ENCODE measurements around the gene APPL2.
"Not testable (repeated sequence)": the region's sequence is repeated elsewhere in the genome, so short reads cannot be mapped to it uniquely, and the experiment has no call there.

The APPL2 gene

DNA sequence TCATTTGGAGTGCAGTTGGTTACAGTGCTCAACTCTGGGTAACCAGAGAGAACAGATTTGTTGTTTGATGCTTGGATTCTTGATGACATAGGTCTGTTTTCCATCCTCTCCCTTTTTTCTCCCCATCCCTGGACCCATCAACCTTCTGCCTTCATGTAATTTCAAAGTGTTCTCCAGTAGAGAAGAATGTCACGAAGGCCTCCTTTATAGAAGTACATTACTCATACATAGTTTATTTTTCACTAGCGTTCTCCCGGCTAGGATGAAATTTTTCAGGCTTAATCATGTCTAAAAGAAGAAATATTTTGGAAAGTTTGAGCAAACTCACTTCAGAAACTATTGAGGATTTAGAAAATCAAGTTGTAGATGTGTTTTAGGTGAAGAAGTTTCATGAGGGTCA is 20.9 kb upstream of the APPL2 start:
- DNase-seq (ENCODE audit: low read depth), result peak; percentile 67

- DNase-seq (ENCODE audit: low read depth), result not testable (repeated sequence)
Measured at GRCh38 chr12:105256431-105256830, 20.5 kb upstream of the APPL2 start.

GRCh38 chr12:105256011-105256410 is 20.0 kb upstream of the APPL2 start:
- DNase-seq (ENCODE audit: low read depth), result no peak

DNA sequence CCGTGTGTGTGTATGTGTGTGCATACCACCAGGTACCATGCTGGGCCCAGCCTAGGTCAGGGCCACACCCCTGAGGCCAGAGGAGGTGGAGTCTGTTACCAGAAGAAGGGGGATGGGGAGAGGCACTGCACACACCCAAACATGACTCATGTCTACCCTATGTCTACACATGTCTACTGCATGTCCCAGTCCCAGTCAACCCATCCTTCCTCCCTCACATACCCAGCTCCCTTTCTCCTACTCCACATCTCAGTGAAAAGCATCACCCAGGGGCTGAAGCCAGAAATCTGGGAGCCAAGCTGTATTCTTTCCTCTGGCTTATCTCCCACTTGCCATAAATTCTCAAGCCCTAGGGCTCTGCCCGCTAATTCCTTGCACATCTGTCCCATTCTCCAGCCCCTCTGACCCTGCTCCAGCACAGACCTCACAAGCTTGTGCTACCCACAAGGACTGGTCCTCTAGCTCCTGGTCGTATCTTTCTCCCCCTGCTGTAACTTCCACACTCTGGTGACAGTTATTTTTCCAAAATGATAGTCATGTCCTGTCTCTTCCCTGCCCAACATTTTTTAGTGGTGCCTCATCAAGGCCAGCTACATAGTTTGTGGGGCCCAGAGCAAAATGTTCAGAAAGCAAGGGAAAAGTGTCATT is 18.0 kb upstream of the APPL2 start:
- peak; percentile 89 for DNase-seq (ENCODE audit: low read depth)

DNA sequence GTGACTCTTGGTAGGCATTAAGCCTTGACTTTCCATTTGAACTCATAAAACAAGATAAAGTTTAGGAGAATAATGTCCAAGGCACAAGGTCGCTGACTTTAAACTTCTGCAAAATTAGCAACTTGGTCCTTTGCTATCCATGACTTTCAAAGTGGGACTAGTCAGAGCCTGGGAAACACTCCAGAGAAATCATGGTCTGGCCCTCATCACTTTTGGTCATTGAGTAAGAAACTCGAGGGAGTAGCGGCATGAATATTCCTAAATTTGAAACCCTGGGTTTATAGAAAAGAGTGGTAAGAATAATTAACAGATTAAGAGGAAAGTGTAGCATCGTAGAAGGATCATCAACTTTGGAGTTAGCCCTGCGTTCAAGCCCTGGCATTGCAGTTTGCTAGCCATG is 16.9 kb upstream of the APPL2 start:
- DNase-seq (ENCODE audit: low read depth), result no peak

GRCh38 chr12:105245776-105246427 is 9.9 kb upstream of the APPL2 start:
- DNase-seq (ENCODE audit: low read depth), result not testable (repeated sequence)

- no peak for DNase-seq (ENCODE audit: low read depth)
Measured at GRCh38 chr12:105245291-105245690, 9.3 kb upstream of the APPL2 start.

DNA sequence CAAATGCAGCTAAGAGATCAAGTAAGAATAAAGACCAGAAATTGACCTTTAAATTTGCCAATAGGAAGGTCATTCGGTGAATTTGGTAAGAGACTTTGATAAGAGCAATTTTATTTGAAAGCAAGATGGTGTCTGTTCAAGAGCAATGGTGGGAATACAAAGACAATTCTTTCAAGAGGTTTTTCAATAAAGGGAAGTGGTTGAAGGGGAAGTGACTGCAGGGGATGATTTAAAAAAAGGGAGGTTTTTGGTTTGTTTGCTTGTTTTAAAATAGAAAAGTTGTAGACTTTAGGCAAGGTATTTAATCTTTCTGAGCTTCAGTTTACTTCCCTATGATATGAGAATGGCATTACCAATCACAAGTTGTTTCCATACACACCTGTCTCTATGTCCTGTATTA is 4.3 kb upstream of the APPL2 start:
- DNase-seq (ENCODE audit: low read depth), result no peak

GRCh38 chr12:105239304-105239703 is 3.3 kb upstream of the APPL2 start:
- no peak for DNase-seq (ENCODE audit: low read depth)

GRCh38 chr12:105237666-105238065 is 1.7 kb upstream of the APPL2 start:
- no peak for DNase-seq (ENCODE audit: low read depth)

DNA sequence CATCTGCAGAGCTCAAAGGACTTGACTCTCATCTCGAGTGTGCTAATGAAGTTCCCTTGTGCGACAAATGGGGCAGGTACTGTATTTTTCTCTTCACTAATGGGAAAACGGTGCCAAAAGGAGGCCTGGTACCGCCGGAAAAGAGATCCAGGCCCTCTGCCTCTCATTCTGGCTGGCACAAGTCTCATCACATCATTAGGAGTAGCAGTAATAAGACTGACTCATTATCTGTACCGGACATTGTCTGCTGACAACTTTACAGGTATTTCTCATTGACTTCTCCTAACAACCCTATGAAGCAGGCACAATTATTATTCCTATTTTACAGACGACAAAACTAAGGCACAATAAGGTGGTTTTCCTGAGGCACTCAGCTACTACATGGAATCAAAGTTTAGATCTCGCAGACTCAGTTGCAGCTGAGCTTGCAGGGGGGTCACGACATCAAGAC is 668 bp downstream of the APPL2 start:
- no peak for DNase-seq (ENCODE audit: low read depth)

- DNase-seq (ENCODE audit: low read depth), result no peak
Measured at GRCh38 chr12:105234197-105234596, 1.8 kb downstream of the APPL2 start.

GRCh38 chr12:105233041-105233905 is 2.7 kb downstream of the APPL2 start:
- no peak for DNase-seq (ENCODE audit: low read depth)

- no peak for DNase-seq (ENCODE audit: low read depth)
Measured at GRCh38 chr12:105231396-105231795, 4.6 kb downstream of the APPL2 start.

DNA sequence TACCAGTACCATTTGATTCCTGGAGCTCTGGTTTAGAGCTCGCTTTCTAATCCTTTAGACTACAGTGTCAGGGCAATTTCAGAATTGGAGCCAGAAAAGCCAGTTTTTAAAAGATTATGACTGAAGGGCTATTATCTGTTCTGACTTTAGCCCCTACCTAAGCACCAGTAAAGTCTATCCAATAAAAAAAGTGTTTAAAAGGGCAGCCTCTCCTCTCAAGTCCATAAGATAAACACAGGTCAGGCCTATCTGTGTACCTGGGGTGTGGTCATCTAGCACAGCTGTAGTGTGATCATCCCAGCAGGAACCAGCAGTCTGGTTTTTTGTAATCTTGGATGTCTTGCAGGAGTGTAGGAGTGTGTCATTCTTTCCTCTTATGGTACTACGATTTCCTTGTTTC is 6.6 kb downstream of the APPL2 start:
- DNase-seq (ENCODE audit: low read depth), result no peak

DNA sequence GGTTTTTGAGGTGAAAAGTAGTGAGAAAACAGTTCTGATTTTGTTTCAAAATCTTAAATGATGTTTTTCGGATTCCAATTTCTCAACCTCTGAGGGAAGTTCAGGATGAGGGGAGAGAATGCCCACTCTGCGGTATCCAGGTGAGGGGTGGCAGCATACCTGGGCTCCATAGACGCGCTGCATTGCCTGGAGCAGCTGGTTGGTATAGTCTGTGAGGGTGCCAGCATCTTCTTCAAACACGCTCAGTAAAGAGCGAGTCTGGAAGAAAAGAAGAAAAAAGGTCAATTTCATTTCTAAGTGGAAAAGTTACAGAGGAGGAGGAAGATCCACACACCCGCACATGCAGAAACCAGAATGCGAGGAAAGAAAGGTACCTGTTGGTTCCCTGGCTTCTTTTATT is 7.0 kb downstream of the APPL2 start:
- DNase-seq (ENCODE audit: low read depth), result no peak

- DNase-seq (ENCODE audit: low read depth), result no peak
Measured at GRCh38 chr12:105228494-105228893, 7.5 kb downstream of the APPL2 start.

- DNase-seq (ENCODE audit: low read depth), result no peak
Measured at GRCh38 chr12:105227879-105228278, 8.1 kb downstream of the APPL2 start.

- DNase-seq (ENCODE audit: low read depth), result peak; percentile 24
Measured at GRCh38 chr12:105226219-105226618, 9.8 kb downstream of the APPL2 start.

GRCh38 chr12:105225505-105226015 is 10.4 kb downstream of the APPL2 start:
- no peak for DNase-seq (ENCODE audit: low read depth)

DNA sequence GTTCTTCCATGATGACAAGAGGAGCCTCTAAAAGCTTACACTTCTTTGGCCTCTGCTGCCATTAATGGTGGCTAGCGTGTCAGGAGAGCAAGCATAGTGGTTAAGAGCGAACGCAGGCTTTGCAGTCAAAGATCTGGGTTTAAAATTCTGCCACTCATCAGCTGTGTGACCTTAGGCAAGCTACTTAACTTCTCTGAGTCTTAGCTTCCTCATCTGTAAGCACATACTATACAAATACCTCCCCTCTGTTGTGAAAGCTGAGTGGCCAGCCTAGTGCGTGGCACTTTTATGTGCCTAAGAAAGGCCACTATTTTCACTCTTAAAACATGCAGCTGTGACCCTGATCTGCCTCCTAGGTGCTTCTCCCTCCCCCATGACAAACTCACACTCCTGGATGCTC is 11.6 kb downstream of the APPL2 start:
- DNase-seq (ENCODE audit: low read depth), result no peak

DNA sequence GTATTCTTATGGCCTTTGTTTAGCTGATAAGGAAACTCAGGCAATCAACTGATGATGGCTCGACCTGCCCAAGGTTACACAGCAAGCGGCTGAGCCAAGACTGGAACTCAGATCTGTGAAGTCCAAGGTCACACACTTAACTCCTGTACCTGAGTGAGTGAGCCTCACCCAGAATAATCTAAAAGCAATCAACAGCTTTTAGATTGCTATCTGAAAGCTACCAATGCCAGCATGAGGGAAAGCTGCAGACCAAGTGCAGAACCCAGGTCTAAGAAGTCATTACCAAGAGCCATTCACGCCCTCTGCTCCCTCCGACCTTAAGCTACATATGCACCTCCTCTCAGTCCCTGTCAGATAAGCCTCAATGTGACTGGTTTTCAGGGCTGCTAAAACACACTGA is 12.1 kb downstream of the APPL2 start:
- DNase-seq (ENCODE audit: low read depth), result no peak

- DNase-seq (ENCODE audit: low read depth), result no peak
Measured at GRCh38 chr12:105223352-105223845, 12.6 kb downstream of the APPL2 start.
